GDM1 (cell line): ENCODE measurements around the gene PHLDB2.

Experiments
- DNase-seq: peaks from one replicate; lab custom pipeline; 2025; lab: John Stamatoyannopoulos, UW

Gene PHLDB2

GRCh38 chr3:111999484-112000324, 140.6 kb downstream of the PHLDB2 start:
- no peak for DNase-seq

GRCh38 chr3:112000367-112000771, 141.3 kb downstream of the PHLDB2 start:
- DNase-seq = no peak

- no peak for DNase-seq
These were observed 141.9 kb downstream of the PHLDB2 start for GRCh38 chr3:112000966-112001365.

- DNase-seq = no peak
These were observed 142.5 kb downstream of the PHLDB2 start for GRCh38 chr3:112001526-112001925.

- no peak for DNase-seq
These were observed 143.3 kb downstream of the PHLDB2 start for GRCh38 chr3:112002096-112002971.

GRCh38 chr3:112003321-112004080, 144.4 kb downstream of the PHLDB2 start:
- DNase-seq = no peak

- no peak for DNase-seq
These were observed 145.1 kb downstream of the PHLDB2 start for GRCh38 chr3:112004187-112004586.

GRCh38 chr3:112004669-112005068, 145.6 kb downstream of the PHLDB2 start:
- DNase-seq = no peak

GRCh38 chr3:112005091-112005672, 146.1 kb downstream of the PHLDB2 start:
- DNase-seq = no peak

GRCh38 chr3:112007633-112008032, 148.6 kb downstream of the PHLDB2 start:
- DNase-seq = no peak

- no peak for DNase-seq
These were observed 150.6 kb downstream of the PHLDB2 start for GRCh38 chr3:112009670-112010069.

- no peak for DNase-seq
These were observed 151.6 kb downstream of the PHLDB2 start for GRCh38 chr3:112010636-112011035.

- no peak for DNase-seq
These were observed 152.4 kb downstream of the PHLDB2 start for GRCh38 chr3:112011376-112011940.

- DNase-seq = no peak
These were observed 153.3 kb downstream of the PHLDB2 start for GRCh38 chr3:112012205-112012992.

- DNase-seq = no peak
These were observed 154.2 kb downstream of the PHLDB2 start for GRCh38 chr3:112013058-112013783.

GRCh38 chr3:112013784-112014143, 154.7 kb downstream of the PHLDB2 start:
- DNase-seq = no peak

- DNase-seq = no peak
These were observed 158.0 kb downstream of the PHLDB2 start for GRCh38 chr3:112017091-112017490.

- DNase-seq = no peak
These were observed 159.6 kb downstream of the PHLDB2 start for GRCh38 chr3:112018712-112019111.

GRCh38 chr3:112019716-112020115, 160.7 kb downstream of the PHLDB2 start:
- no peak for DNase-seq

GRCh38 chr3:112020674-112021085, 161.6 kb downstream of the PHLDB2 start:
- no peak for DNase-seq
